ENCODE results near the gene KCNH6.

KCNH6 gene

GRCh38 chr17:63498626-63499195 lies 24.4 kb upstream of the KCNH6 start:
- Mint-ChIP-seq H3K27me3 (ENCODE audit: low read depth, poor library complexity) (peaks cover 40% of the 10 kb centered on the region), H3K27ac (no peak overlapping the region), H3K4me1 (peaks cover 7% of the 10 kb centered on the region), H3K4me3 (no peak overlapping the region), H3K36me3 (ENCODE audit: low read depth) (no peaks in the 10 kb centered on the region), H3K9me3 (no peaks in the 10 kb centered on the region)
- no peak for DNase-seq
- TF ChIP-seq CTCF (IDR thresholded peaks at IDR 0.05) = no peak

GRCh38 chr17:63500543-63501390 lies 22.4 kb upstream of the KCNH6 start:
- DNase-seq = no peak
- TF ChIP-seq CTCF (IDR thresholded peaks at IDR 0.05) = no peak
- no peak overlapping the region for H3K27ac Mint-ChIP-seq
- H3K9me3 Mint-ChIP-seq = no peaks in the 10 kb centered on the region
- no peaks in the 10 kb centered on the region for H3K36me3 Mint-ChIP-seq (ENCODE audit: low read depth)
- no peak overlapping the region for H3K4me3 Mint-ChIP-seq
- H3K27me3 Mint-ChIP-seq (ENCODE audit: low read depth, poor library complexity) = peaks cover 59% of the 10 kb centered on the region
- peaks cover 7% of the 10 kb centered on the region for H3K4me1 Mint-ChIP-seq

GRCh38 chr17:63503341-63503705 lies 19.8 kb upstream of the KCNH6 start:
- peaks cover 73% of the 10 kb centered on the region for H3K27me3 Mint-ChIP-seq (ENCODE audit: low read depth, poor library complexity)
- TF ChIP-seq CTCF (IDR thresholded peaks at IDR 0.05) = no peak
- no peak for DNase-seq
- H3K36me3 Mint-ChIP-seq (ENCODE audit: low read depth) = no peaks in the 10 kb centered on the region
- peaks cover 7% of the 10 kb centered on the region for H3K4me1 Mint-ChIP-seq
- no peak overlapping the region for H3K4me3 Mint-ChIP-seq
- H3K9me3 Mint-ChIP-seq = no peaks in the 10 kb centered on the region
- H3K27ac Mint-ChIP-seq = no peak overlapping the region

- Mint-ChIP-seq H3K4me3 (no peak overlapping the region), H3K27me3 (ENCODE audit: low read depth, poor library complexity) (peaks cover 75% of the 10 kb centered on the region)
These were observed 18.9 kb upstream of the KCNH6 start for GRCh38 chr17:63504261-63504660.

GRCh38 chr17:63505341-63505740 lies 17.8 kb upstream of the KCNH6 start:
- H3K27me3 Mint-ChIP-seq (ENCODE audit: low read depth, poor library complexity) = peaks cover 78% of the 10 kb centered on the region

More at GRCh38 chr17:63504261-63504660, 18.9 kb upstream of the KCNH6 start:
- Mint-ChIP-seq H3K4me1 (no peaks in the 10 kb centered on the region), H3K36me3 (ENCODE audit: low read depth) (no peaks in the 10 kb centered on the region), H3K9me3 (no peaks in the 10 kb centered on the region), H3K27ac (no peak overlapping the region)
- TF ChIP-seq CTCF (IDR thresholded peaks at IDR 0.05) = no peak
- no peak for DNase-seq

More at GRCh38 chr17:63505341-63505740, 17.8 kb upstream of the KCNH6 start:
- Mint-ChIP-seq H3K4me3 (no peak overlapping the region), H3K9me3 (no peaks in the 10 kb centered on the region), H3K27ac (no peak overlapping the region), H3K4me1 (no peaks in the 10 kb centered on the region), H3K36me3 (ENCODE audit: low read depth) (no peaks in the 10 kb centered on the region)
- no peak for TF ChIP-seq CTCF (IDR thresholded peaks at IDR 0.05)
- no peak for DNase-seq

Measured in nephron progenitor cell (in vitro differentiated cells).